Sigmoid colon (tissue), 4 donors: ENCODE results near the gene USP2.

Source experiments
- CTCF ChIP-seq, 4 experiments: fragments of 450-650 bp in 3 of 4; fragments of 200-600 bp in 1 of 4; IDR thresholded peaks; one replicate each; pipeline ENCODE4 v1.5.1; 2016 to 2019; ENCODE audit warnings: antibody characterized with exemption in 4 of 4, mild to moderate bottlenecking in 3 of 4, moderate library complexity in 2 of 4
- POLR2AphosphoS5 ChIP-seq, 4 donors: sonication (generic); formaldehyde crosslinking; IDR thresholded peaks; one replicate each; pipeline ENCODE4 v1.6.1; 2017; ENCODE audit warnings: antibody characterized with exemption in 4 of 4

GRCh38 chr11:119415517-119415916, 34.0 kb upstream of the USP2 start:
- TF ChIP-seq CTCF (IDR thresholded peaks at IDR 0.05): no peak
- TF ChIP-seq POLR2AphosphoS5 (IDR thresholded peaks at IDR 0.05): no peak
